Right atrium auricular region (tissue), 2 donors: ENCODE measurements around the gene SLC28A2. TPM values are rescaled to one million over a fixed set of nuclear protein-coding genes. Genes with fewer than 3 reads are reported as not detected.

Experiments
- DNase-seq: peaks from one replicate; pipeline ENCODE4 v3.0.0-alpha.2; 2019; ENCODE audit warnings: low spot score
- H3K27ac ChIP-seq, 2 donors: fragments of 200-600 bp; sonication (generic); 1 replicate in 1 of 2; 2 replicates in 1 of 2; pipeline ENCODE4 v1.5.1; 2016 to 2019
- H3K27me3 ChIP-seq, 2 donors: fragments of 200-600 bp; sonication (generic); one replicate each; pipeline versions ENCODE4 v1.5.1 to v1.6.0; 2017 to 2019
- H3K36me3 ChIP-seq: fragments of 200-600 bp; sonication (generic); one replicate; pipeline ENCODE4 v1.5.1; 2016
- H3K4me1 ChIP-seq, 2 donors: fragments of 200-600 bp; sonication (generic); one replicate each; pipeline versions ENCODE4 v1.5.1 to v1.6.0; 2017 to 2019
- H3K4me3 ChIP-seq, 2 donors: fragments of 200-600 bp; sonication (generic); 1 replicate in 1 of 2; 2 replicates in 1 of 2; pipeline ENCODE4 v1.5.1; 2017 to 2019; ENCODE audit warnings: mild to moderate bottlenecking in 1 of 2, moderate library complexity in 1 of 2
- H3K9me3 ChIP-seq, 2 donors: fragments of 200-600 bp; sonication (generic); one replicate each; pipeline ENCODE4 v1.5.1; 2019
- total RNA-seq, 2 donors: library from RNA; depleted of rRNA; stranded (reverse); fragments of >200 nt; gene quantifications; one replicate each; pipeline ENCODE4 v1.1.0, GENCODE V29; 2016
- TF ChIP-seq, protein P1 (sequence below), 2 donors: fragments of 200-600 bp; sonication (generic); IDR thresholded peaks; one replicate each; pipeline ENCODE4 v1.5.1; 2019; ENCODE audit warnings: antibody characterized with exemption in 2 of 2

The SLC28A2 gene
- total RNA-seq, 2 donors from 2014 or later, result not detected

DNA sequence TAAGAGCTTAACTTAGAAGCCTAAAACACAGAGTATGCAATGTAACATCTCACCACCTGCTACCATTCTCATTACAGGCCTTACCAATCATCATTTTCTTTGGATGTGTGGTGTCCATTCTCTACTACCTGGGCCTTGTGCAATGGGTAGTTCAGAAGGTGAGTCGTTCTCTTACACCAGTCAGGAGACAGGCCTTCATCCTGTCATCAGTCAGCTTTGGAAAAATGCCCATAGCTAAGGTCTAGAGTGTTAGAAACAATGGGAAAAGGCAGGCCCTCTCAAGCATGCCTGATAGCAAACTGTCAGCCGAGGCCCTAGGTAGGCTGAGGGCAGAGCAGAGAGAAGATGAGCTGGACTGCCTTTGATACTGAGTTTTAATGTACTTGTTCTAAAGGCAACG, 13.5 kb downstream of the SLC28A2 start:
- TF ChIP-seq, protein P1, sequence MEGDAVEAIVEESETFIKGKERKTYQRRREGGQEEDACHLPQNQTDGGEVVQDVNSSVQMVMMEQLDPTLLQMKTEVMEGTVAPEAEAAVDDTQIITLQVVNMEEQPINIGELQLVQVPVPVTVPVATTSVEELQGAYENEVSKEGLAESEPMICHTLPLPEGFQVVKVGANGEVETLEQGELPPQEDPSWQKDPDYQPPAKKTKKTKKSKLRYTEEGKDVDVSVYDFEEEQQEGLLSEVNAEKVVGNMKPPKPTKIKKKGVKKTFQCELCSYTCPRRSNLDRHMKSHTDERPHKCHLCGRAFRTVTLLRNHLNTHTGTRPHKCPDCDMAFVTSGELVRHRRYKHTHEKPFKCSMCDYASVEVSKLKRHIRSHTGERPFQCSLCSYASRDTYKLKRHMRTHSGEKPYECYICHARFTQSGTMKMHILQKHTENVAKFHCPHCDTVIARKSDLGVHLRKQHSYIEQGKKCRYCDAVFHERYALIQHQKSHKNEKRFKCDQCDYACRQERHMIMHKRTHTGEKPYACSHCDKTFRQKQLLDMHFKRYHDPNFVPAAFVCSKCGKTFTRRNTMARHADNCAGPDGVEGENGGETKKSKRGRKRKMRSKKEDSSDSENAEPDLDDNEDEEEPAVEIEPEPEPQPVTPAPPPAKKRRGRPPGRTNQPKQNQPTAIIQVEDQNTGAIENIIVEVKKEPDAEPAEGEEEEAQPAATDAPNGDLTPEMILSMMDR (IDR thresholded peaks at IDR 0.05), result no peak
- Histone ChIP-seq H3K27me3 (no peaks in the 10 kb centered on the region), H3K4me1 (no peaks in the 10 kb centered on the region), H3K27ac (no peak overlapping the region), H3K9me3 (no peaks in the 10 kb centered on the region), H3K4me3 (no peak overlapping the region), H3K36me3 (no peaks in the 10 kb centered on the region)
- DNase-seq, result no peak

DNA sequence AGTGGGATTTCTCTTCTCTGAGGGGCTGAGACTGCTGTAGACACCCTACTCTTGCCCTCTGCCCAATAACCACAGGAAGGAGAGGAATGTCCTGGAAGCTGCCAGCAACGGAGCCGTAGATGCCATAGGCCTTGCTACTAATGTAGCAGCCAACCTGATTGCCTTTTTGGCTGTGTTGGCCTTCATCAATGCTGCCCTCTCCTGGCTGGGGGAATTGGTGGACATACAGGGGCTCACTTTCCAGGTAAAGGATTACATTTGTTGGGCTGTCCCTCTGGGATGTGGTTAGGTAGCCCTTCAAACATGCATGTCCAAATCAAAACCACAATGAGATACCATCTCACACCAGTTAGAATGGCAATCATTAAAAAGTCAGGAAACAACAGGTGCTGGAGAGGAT, 16.1 kb downstream of the SLC28A2 start:
- H3K9me3 ChIP-seq, result no peaks in the 10 kb centered on the region
- no peaks in the 10 kb centered on the region for H3K4me1 ChIP-seq
- H3K27me3 ChIP-seq, result no peaks in the 10 kb centered on the region
- no peaks in the 10 kb centered on the region for H3K36me3 ChIP-seq
- TF ChIP-seq, protein P1 (IDR thresholded peaks at IDR 0.05), result peak in 1 of 2 donors; percentile 36
- no peak overlapping the region for H3K27ac ChIP-seq
- H3K4me3 ChIP-seq, result no peak overlapping the region
- DNase-seq, result no peak

DNA sequence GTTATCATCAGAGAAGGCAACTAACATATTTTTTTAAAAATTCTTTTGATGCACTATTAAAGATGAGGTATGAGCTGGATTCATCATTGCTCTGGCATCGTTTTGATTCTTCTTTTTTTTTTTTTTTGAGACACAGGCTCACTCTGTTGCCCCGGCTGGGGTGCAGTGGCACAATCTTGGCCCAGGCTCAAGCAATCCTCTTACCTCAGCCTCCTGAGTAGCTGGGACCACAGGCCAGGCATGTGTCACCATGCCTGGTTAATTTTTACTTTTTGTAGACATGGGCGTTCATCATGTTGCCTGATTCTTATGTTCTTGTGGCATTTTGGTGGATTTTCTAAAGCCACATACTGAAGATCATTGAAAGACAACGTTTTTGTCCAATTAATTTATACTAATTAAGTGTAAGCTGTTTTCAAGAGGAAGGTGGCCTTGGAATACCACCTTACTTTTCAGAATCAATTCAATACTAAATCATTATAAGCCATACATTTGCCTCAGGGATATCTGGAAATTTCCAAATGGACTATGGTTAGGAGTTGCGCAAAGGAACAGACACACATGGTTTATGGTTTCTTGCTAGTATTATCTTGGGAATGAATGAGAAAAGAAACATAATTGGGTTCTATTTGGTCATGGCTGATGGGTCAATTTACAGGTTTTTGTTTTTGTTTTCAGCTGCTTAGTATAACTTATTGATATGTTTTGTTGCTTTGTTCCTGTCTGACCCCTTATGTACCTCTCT, 22.8 kb downstream of the SLC28A2 start:
- DNase-seq, result no peak
- no peak overlapping the region for H3K27ac ChIP-seq
- no peaks in the 10 kb centered on the region for H3K36me3 ChIP-seq
- peaks cover 0 to 10% of the 10 kb centered on the region in 2 donors for H3K4me1 ChIP-seq
- no peaks in the 10 kb centered on the region for H3K9me3 ChIP-seq
- no peak overlapping the region for H3K4me3 ChIP-seq
- TF ChIP-seq, protein P1 (IDR thresholded peaks at IDR 0.05), result no peak
- no peaks in the 10 kb centered on the region for H3K27me3 ChIP-seq

DNA sequence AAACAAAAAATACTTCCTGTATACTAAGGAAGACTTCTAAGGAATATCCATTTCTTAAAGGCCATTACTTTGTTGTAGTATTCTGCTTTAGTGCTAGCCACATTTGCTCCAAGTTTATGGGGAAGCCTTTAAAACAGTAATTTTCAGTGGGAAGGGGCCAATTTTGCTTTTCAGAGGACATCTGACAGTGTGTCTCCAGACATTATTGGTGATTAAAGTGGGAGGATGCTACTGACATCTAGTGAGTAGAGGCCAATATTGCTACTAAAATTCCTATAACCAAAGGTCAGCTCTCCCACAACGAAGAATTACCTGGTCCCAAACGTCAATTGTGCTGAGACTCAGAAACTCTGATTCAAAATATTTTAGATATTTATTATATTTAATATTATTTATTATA, 24.8 kb downstream of the SLC28A2 start:
- Histone ChIP-seq H3K27me3 (no peaks in the 10 kb centered on the region), H3K4me3 (no peak overlapping the region), H3K36me3 (no peaks in the 10 kb centered on the region), H3K9me3 (no peaks in the 10 kb centered on the region), H3K27ac (no peak overlapping the region), H3K4me1 (peaks cover 0 to 13% of the 10 kb centered on the region in 2 donors)
- TF ChIP-seq, protein P1 (IDR thresholded peaks at IDR 0.05), result peak in 1 of 2 donors; percentile 67
- DNase-seq, result no peak

DNA sequence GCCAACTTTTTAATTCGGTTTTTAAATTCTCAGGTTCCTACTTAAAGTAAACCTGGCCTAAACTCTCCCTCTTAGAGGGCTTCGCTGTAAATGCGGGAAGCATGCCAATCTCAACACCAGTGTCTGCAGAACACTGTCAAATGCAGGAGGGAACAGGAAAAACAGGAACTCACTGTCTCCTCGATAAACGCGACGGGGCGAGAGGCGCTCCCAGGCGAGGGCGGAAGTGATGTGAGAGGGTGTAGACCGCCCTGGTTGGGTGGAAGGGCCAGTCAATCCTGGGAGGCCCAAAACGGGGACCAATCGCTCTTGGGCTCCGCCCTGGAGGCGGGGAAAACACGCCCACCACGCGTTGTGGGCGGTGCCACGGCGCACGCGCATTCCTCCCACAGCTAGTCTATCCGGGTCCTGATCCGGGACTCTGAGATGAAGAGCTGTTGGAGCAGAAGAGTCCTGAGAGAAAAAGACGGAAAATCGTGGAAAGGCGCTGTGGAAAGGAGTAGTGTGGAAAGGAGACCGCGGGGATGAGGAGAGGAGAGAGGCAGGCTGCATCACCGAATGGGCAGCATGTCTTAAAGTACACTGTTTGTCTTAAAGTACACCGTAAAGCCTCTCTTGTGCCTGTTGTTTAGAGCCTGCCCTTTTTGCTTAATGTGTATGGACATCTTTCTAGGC, 27.1 kb downstream of the SLC28A2 start:
- H3K9me3 ChIP-seq, result no peaks in the 10 kb centered on the region
- H3K27me3 ChIP-seq, result no peaks in the 10 kb centered on the region
- H3K36me3 ChIP-seq, result no peaks in the 10 kb centered on the region
- peak overlapping the region; percentile 53 to 58 for H3K4me3 ChIP-seq
- H3K4me1 ChIP-seq, result peaks cover 0 to 13% of the 10 kb centered on the region in 2 donors
- TF ChIP-seq, protein P1 (IDR thresholded peaks at IDR 0.05), result no peak
- H3K27ac ChIP-seq, result peak overlapping the region; percentile 76 to 91
- peak; percentile 99 for DNase-seq
